Stimulated activated CD4-positive, alpha-beta T cell treated with anti-CD3 and anti-CD28 coated beads, Interleukin-15, amount 100 ng/mL, for 1 hour (primary cell): ENCODE results near the gene CACNA2D3.

Experiments
- DNase-seq, 2 donors: peaks; one replicate each; pipeline ENCODE4 v3.0.0-alpha.2; 2020; ENCODE audit warnings: low read depth in 1 of 2, low spot score in 1 of 2

CACNA2D3 gene

GRCh38 chr3:54781728-54782127, 659.4 kb downstream of the CACNA2D3 start:
- DNase-seq = no peak

GRCh38 chr3:54783611-54784010, 661.3 kb downstream of the CACNA2D3 start:
- no peak for DNase-seq

DNA sequence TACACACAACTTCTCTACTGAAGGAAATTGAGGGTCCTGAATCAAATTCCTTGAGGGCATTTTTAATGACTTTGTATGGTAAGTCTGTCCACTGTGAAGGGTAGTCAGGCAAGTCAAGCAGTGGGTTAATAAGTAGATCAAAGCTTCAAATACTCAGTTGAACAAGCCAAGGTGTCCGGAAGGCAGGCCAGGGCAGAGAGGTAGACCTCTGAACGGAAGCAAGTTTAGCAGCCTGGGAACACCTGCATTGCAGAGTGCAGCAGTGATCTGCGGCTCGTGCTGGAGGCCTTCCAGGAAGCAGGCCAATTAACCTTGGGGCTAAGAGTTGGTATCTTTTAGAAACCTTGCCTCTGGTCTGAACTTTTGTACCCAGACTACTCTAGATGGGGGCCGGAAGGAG, 661.7 kb downstream of the CACNA2D3 start:
- DNase-seq = no peak

DNA sequence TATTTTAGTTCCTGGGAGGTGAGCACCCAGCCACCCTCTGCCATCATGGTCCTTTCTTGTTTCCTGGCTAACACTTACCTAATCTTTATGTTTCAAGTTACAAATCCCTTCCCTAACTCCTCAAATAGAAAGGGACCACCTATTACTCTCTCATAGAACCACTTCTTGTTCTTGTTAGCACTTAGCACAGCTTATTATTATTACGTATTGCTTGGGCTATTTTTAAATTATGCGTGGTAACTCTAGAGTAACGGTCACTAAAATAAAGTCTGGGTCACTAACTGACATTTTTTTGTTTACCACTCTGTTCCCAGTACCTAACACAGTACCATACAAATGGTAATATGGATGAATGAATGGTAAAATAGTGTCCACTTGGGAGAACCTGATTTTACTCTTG, 663.6 kb downstream of the CACNA2D3 start:
- DNase-seq = no peak

DNA sequence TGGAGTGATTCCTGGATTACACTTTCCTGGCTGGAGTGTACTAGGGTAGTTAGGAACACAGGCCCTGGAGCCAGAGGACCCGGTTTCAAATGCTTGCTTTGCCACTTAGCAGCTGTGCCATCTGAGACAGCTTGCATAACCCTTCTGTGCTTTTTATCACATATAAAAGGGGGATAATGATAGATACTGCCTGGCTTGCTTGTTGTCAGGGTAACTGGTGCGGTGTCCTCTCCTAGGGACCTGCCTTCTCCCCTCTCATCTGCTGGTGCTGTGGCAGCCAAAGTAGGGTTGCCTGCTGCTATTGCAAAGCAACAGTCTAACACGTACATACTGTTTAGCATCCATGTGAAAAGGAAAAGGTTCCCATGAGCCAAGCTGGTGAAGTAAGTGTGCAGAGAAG, 667.7 kb downstream of the CACNA2D3 start:
- no peak for DNase-seq

GRCh38 chr3:54791501-54792156, 669.3 kb downstream of the CACNA2D3 start:
- DNase-seq = no peak

- DNase-seq = no peak
These were observed 670.2 kb downstream of the CACNA2D3 start for GRCh38 chr3:54792584-54792983.

- no peak for DNase-seq
These were observed 670.8 kb downstream of the CACNA2D3 start for GRCh38 chr3:54793171-54793570.

GRCh38 chr3:54797111-54797510, 674.8 kb downstream of the CACNA2D3 start:
- DNase-seq = no peak

DNA sequence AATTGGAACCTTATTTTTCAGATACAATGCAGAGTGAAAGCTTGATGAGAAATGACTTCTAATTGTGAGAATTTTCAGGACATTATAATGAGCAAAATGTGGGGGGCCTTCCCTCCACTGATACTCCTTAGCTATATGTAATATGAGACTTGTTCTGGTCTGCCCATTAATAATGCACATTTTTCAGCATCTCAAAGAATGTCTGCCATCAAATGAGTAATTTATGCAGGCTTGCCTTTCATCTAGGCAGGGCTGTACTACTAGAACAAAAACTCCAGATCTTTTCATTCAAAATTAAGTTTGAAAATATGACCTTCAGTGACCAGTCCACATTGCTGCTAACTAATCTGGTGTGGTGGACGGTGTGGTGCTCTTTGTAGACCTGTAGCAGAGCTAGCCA, 678.1 kb downstream of the CACNA2D3 start:
- DNase-seq = no peak

GRCh38 chr3:54801977-54802376, 679.6 kb downstream of the CACNA2D3 start:
- no peak for DNase-seq

DNA sequence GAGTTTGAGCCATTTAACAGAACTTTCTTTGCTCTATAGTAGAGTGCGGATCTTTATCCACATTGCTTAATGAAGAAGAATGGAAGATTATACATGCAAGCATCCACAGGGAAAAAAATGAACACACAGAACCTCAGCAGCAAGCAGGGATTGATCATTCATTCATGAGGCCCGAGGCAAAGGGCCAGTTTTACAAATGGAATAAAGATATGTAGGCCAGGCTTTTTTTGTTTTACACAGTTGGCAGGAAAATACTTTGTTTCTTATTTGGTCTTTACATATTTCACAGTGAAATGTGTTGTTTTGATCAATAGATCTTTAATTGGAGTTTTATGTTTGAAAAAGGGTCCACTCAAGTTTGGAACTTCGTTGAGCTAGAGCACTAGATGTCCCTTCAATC, 688.0 kb downstream of the CACNA2D3 start:
- DNase-seq = no peak

DNA sequence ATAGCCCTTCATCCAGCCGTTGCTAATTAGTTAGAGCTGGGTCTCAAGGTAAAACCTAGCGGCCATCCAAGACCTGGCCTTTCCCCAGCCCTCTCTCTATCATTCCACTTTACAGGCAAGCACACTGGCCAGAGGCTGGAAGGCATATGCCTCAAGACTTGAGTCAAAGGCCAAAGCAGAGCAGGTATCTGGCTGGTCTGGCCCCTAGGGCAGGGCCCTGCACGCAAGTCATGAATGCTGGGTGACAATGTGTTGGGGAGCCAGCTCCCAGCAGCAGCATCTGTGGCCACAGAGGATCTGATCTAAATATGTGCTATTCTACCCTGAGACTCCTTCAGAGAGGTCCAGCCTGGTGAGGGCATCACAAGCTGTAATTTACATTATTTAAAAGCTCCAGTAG, 691.9 kb downstream of the CACNA2D3 start:
- no peak for DNase-seq

- DNase-seq = no peak
These were observed 695.3 kb downstream of the CACNA2D3 start for GRCh38 chr3:54817628-54818027.

DNA sequence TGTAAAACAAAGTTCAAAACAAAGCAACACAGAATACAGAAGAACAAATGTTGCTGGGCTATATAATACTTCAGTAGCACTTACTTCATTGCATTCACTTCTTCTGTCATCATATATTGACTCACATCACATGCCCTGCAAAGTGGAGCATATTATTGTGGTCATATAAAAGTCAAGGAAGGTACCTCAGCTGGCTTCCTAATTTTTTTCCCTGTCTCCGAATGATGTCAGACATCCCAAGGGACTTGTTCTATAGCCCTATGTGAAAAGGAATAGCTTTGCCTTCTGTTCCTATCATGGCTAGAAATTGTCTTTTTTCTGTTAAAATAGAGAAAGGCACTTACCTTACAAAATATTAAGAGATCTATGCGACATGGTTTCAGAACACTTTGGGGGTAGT, 696.1 kb downstream of the CACNA2D3 start:
- DNase-seq = no peak

- no peak for DNase-seq
These were observed 696.6 kb downstream of the CACNA2D3 start for GRCh38 chr3:54818942-54819341.

GRCh38 chr3:54819946-54820345, 697.6 kb downstream of the CACNA2D3 start:
- DNase-seq = no peak

GRCh38 chr3:54822206-54822605, 699.9 kb downstream of the CACNA2D3 start:
- no peak for DNase-seq

DNA sequence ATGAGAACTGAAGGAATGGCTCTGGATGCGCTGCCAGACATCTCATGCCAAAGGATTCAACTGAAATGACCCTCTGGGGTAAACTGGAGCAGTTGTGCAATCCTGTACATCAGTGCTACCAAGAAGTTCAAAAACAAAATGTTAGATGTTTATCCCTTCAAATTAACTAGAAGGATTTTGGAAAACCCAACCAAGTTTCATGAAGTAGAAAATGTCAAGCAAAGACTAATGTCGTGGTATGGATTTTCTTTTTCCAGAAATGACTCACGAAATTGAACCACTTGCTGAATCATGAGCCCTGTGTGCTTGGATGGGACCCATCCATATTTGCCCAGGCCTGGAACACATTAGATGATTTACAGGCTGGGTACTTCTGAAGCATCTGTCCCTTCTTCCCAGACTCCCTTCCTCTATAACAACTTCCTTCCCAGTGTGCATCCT, 703.9 kb downstream of the CACNA2D3 start:
- no peak for DNase-seq

DNA sequence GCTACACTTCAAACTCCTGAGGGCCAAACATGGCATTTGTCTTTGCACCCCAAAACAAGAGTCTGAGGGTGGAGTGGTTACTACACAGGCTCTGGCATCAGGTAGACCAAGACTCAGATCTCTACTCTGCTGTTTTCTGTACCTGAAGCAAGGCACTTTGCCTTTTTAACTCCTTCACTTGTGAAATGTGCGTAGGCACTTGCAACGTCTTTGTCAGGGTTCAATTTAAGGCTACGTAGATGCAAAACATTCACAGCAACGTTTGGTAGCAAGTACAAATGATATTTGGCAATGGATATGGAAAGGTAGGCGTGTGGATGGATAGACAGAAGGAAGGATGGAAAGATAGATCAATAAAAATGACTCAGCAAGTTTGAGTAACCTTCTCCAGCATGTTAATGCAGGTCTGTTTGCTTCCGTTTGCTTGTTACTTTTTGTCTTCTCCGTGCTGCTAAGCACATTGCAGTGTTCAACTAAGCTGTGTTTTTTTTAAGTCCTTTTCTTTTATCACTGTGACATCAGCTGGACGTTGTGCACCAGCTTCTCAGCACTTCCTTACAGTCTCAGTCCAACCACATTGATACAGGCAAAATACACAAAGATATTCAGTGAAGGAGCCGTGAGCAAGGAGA, 704.8 kb downstream of the CACNA2D3 start:
- no peak for DNase-seq

DNA sequence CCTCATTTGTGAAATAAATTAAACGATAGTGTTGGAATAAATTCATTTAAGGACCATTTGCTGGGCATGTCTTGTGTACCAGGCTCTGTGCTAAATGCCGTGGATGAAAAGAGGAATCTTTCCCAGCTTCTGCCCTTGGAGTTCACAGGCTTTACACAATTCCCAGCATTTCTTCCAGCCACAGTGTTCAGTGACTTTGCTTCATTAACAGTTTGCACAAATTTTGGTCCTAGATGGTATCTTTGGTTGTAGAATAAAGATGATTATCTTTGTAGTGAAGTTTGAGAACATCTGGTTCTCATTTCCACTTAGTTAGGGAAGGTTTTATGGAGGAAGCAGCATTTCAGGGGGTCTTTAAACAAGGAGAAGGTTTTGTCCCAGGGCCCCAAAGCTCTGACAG, 705.4 kb downstream of the CACNA2D3 start:
- DNase-seq = no peak

GRCh38 chr3:54830658-54831057, 708.3 kb downstream of the CACNA2D3 start:
- DNase-seq = no peak

GRCh38 chr3:54831112-54831511, 708.8 kb downstream of the CACNA2D3 start:
- no peak for DNase-seq
